Nephron (organoid): ENCODE results near the gene B4GALT3.

Experiments
- H3K27ac Mint-ChIP-seq, 3 experiments: 2 replicates each; pipeline ENCODE4 v1.8.0; 2020; ENCODE audit warnings: mixed read lengths in 3 of 3, mild to moderate bottlenecking in 2 of 3, moderate library complexity in 1 of 3
- H3K27me3 Mint-ChIP-seq: 2 replicates; pipeline ENCODE4 v1.8.0; 2021; ENCODE audit warnings: low read depth, mild to moderate bottlenecking, moderate library complexity, mixed read lengths
- H3K36me3 Mint-ChIP-seq: 2 replicates; pipeline ENCODE4 v1.8.0; 2020; ENCODE audit warnings: low read depth, mixed read lengths
- H3K4me1 Mint-ChIP-seq: 2 replicates; pipeline ENCODE4 v1.8.0; 2020; ENCODE audit warnings: mixed read lengths
- H3K4me3 Mint-ChIP-seq, 3 experiments: 2 replicates each; pipeline ENCODE4 v1.8.0; 2020; ENCODE audit warnings: mild to moderate bottlenecking in 3 of 3, mixed read lengths in 3 of 3, moderate library complexity in 2 of 3
- H3K9me3 Mint-ChIP-seq: 2 replicates; pipeline ENCODE4 v1.8.0; 2020; ENCODE audit warnings: mixed read lengths
- CTCF ChIP-seq, 3 experiments: fragments of 200-600 bp; sonication (generic); IDR thresholded peaks; one replicate each; pipeline ENCODE4 v1.5.0; 2021; ENCODE audit warnings: antibody characterized with exemption in 3 of 3; ENCODE audit not compliant: unreplicated experiment in 3 of 3

The B4GALT3 gene

GRCh38 chr1:161159087-161159912, 18.0 kb downstream of the B4GALT3 start, which contains the start of gene USP21:
USP21 (plus strand) TSS chr1:161159500; CDS start chr1:161160641, 1,141 bp downstream.
- Mint-ChIP-seq H3K36me3 (peaks cover 66% of the 10 kb centered on the region), H3K4me3 (peak within 1 kb of the TSS; percentile 91 to 96 (median 92)), H3K27me3 (no peaks in the 10 kb centered on the region), H3K9me3 (no peaks in the 10 kb centered on the region), H3K27ac (peak within 1 kb of the TSS; percentile 88 to 95 (median 91)), H3K4me1 (peaks cover 55% of the 10 kb centered on the region)
- peak; percentile 13 to 35 (median 25) for TF ChIP-seq CTCF (IDR thresholded peaks at IDR 0.05; ENCODE audit: unreplicated experiment in 3 of 3)

- Mint-ChIP-seq H3K27me3 (no peaks in the 10 kb centered on the region), H3K4me1 (peaks cover 57% of the 10 kb centered on the region), H3K4me3 (peak overlapping the region; percentile 91 to 96 (median 92)), H3K36me3 (peaks cover 59% of the 10 kb centered on the region), H3K27ac (peak overlapping the region; percentile 88 to 95 (median 91)), H3K9me3 (no peaks in the 10 kb centered on the region)
- no peak for TF ChIP-seq CTCF (IDR thresholded peaks at IDR 0.05; ENCODE audit: unreplicated experiment in 3 of 3)
Observed at GRCh38 chr1:161158316-161159010, 18.8 kb downstream of the B4GALT3 start.

- Mint-ChIP-seq H3K9me3 (no peaks in the 10 kb centered on the region), H3K27ac (peak overlapping the region; percentile 88 to 95 (median 91)), H3K4me3 (peak overlapping the region; percentile 91 to 96 (median 92)), H3K27me3 (no peaks in the 10 kb centered on the region), H3K36me3 (peaks cover 53% of the 10 kb centered on the region), H3K4me1 (peaks cover 56% of the 10 kb centered on the region)
- TF ChIP-seq CTCF (IDR thresholded peaks at IDR 0.05; ENCODE audit: unreplicated experiment in 3 of 3): no peak
Observed at GRCh38 chr1:161157867-161158266, 19.4 kb downstream of the B4GALT3 start.

GRCh38 chr1:161153682-161154337, 23.5 kb downstream of the B4GALT3 start, which contains the start of gene UFC1:
UFC1 (plus strand) TSS chr1:161153978; CDS start chr1:161153998, 20 bp downstream.
- Mint-ChIP-seq H3K36me3 (peaks cover 28% of the 10 kb centered on the region), H3K27ac (peak within 1 kb of the TSS; percentile 99 to 100 (median 100)), H3K27me3 (no peaks in the 10 kb centered on the region), H3K9me3 (no peaks in the 10 kb centered on the region), H3K4me3 (peak within 1 kb of the TSS; percentile 91 to 98 (median 98)), H3K4me1 (peaks cover 23% of the 10 kb centered on the region)
- TF ChIP-seq CTCF (IDR thresholded peaks at IDR 0.05; ENCODE audit: unreplicated experiment in 3 of 3): no peak

- Mint-ChIP-seq H3K4me3 (peak overlapping the region; percentile 91 to 98 (median 98)), H3K27ac (peak overlapping the region; percentile 99 to 100 (median 100)), H3K9me3 (no peaks in the 10 kb centered on the region), H3K27me3 (no peaks in the 10 kb centered on the region), H3K36me3 (peaks cover 24% of the 10 kb centered on the region), H3K4me1 (peaks cover 17% of the 10 kb centered on the region)
- no peak for TF ChIP-seq CTCF (IDR thresholded peaks at IDR 0.05; ENCODE audit: unreplicated experiment in 3 of 3)
Observed at GRCh38 chr1:161153176-161153575, 24.1 kb downstream of the B4GALT3 start.
